Activated CD8-positive, alpha-beta memory T cell treated with anti-CD3 and anti-CD28 coated beads for 36 hours (primary cell): ENCODE measurements around the gene ABLIM3. TPM values are rescaled to one million over a fixed set of nuclear protein-coding genes. Genes with fewer than 3 reads are reported as not detected.
"Not testable (repeated sequence)": the region's sequence is repeated elsewhere in the genome, so short reads cannot be mapped to it uniquely, and the experiment has no call there.

Experiments used
- CTCF ChIA-PET: fragments of 350-600 bp; sonication (Branson Sonifier 250); formaldehyde crosslinking; loops from one replicate; lab custom pipeline; 2021; ENCODE audit warnings: antibody characterized with exemption; lab: Charles Lee
- POLR2A ChIA-PET: fragments of 350-600 bp; sonication (Branson Sonifier 250); formaldehyde crosslinking; loops from one replicate; lab custom pipeline; 2021; ENCODE audit warnings: antibody characterized with exemption; lab: Charles Lee
- total RNA-seq, 2 experiments: library from RNA; stranded (reverse); gene quantifications; one replicate each; pipeline ENCODE4 v1.2.3, GENCODE V29; 2021

ABLIM3 gene
- total RNA-seq, 2 experiments from 2014 or later: not detected

GRCh38 chr5:149265068-149265465 is 123.8 kb downstream of the ABLIM3 start:
- POLR2A ChIA-PET: interaction anchor here (0.6 kb wide), 1 partner anchor 267 kb away, joined by 3 read pairs; no protein-coding TSS in a partner anchor

GRCh38 chr5:149265597-149265996 is 124.3 kb downstream of the ABLIM3 start:
- ChIA-PET CTCF (interaction anchor here (1.5 to 2.8 kb wide), 2 partner anchors 125 to 129 kb away, joined by 3 to 12 read pairs; partner anchors contain the start of gene ABLIM3), POLR2A (no interaction called here)

More at GRCh38 chr5:149265068-149265465, 123.8 kb downstream of the ABLIM3 start:
- CTCF ChIA-PET: interaction anchor here (1.5 to 2.8 kb wide), 2 partner anchors 124 to 128 kb away, joined by 3 to 12 read pairs; partner anchors contain the start of gene ABLIM3

GRCh38 chr5:149267241-149267973 is 126.1 kb downstream of the ABLIM3 start:
- POLR2A ChIA-PET: no interaction called here
- CTCF ChIA-PET: interaction anchor here (0.8 to 3.0 kb wide), 3 partner anchors 15 to 127 kb away, joined by 3 to 14 read pairs (median 12); partner anchors contain the start of gene ABLIM3

GRCh38 chr5:149268928-149269557 is 127.8 kb downstream of the ABLIM3 start:
- ChIA-PET CTCF (interaction anchor here (1.0 to 3.0 kb wide), 4 partner anchors 21 to 131 kb away, joined by 3 to 14 read pairs (median 4); partner anchors contain the start of gene ABLIM3), POLR2A (interaction anchor here (0.5 kb wide), 1 partner anchor 99 kb away, joined by 7 read pairs; no protein-coding TSS in a partner anchor)

- CTCF ChIA-PET: no interaction called here
- POLR2A ChIA-PET: no interaction called here
These were observed 130.0 kb downstream of the ABLIM3 start for GRCh38 chr5:149271195-149271715.

GRCh38 chr5:149271716-149272563 is 130.6 kb downstream of the ABLIM3 start, which contains the start of gene AFAP1L1:
Gene AFAP1L1, plus strand, starts transcription at chr5:149271859. Its CDS starts 110 bp downstream, at chr5:149271969.
- ChIA-PET POLR2A (no interaction called here), CTCF (no interaction called here)

GRCh38 chr5:149272781-149273180 is 131.5 kb downstream of the ABLIM3 start:
- POLR2A ChIA-PET, CTCF ChIA-PET: not testable (repeated sequence)

GRCh38 chr5:149273237-149273636 is 131.9 kb downstream of the ABLIM3 start:
- ChIA-PET CTCF (no interaction called here), POLR2A (no interaction called here)

- CTCF ChIA-PET: no interaction called here
- POLR2A ChIA-PET: no interaction called here
These were observed 132.7 kb downstream of the ABLIM3 start for GRCh38 chr5:149273950-149274349.

GRCh38 chr5:149274939-149275338 is 133.6 kb downstream of the ABLIM3 start:
- CTCF ChIA-PET: no interaction called here
- POLR2A ChIA-PET: no interaction called here

- ChIA-PET CTCF (no interaction called here), POLR2A (no interaction called here)
These were observed 136.5 kb downstream of the ABLIM3 start for GRCh38 chr5:149277801-149278200.

- POLR2A ChIA-PET: no interaction called here
- CTCF ChIA-PET: interaction anchor here (0.8 kb wide), 1 partner anchor 93 kb away, joined by 3 read pairs; no protein-coding TSS in a partner anchor
These were observed 137.3 kb downstream of the ABLIM3 start for GRCh38 chr5:149278451-149279210.

- ChIA-PET CTCF (interaction anchor here (0.8 kb wide), 1 partner anchor 92 kb away, joined by 3 read pairs; no protein-coding TSS in a partner anchor), POLR2A (no interaction called here)
These were observed 138.4 kb downstream of the ABLIM3 start for GRCh38 chr5:149279661-149280060.

GRCh38 chr5:149280124-149280523 is 138.8 kb downstream of the ABLIM3 start:
- POLR2A ChIA-PET: no interaction called here
- CTCF ChIA-PET: no interaction called here

- ChIA-PET CTCF (no interaction called here), POLR2A (no interaction called here)
These were observed 139.5 kb downstream of the ABLIM3 start for GRCh38 chr5:149280802-149281201.

GRCh38 chr5:149282027-149282965 is 141.0 kb downstream of the ABLIM3 start:
- POLR2A ChIA-PET: interaction anchor here (0.6 kb wide), 1 partner anchor 164 kb away, joined by 4 read pairs; no protein-coding TSS in a partner anchor
- CTCF ChIA-PET: interaction anchor here (1.0 kb wide), 1 partner anchor 14 kb away, joined by 3 read pairs; no protein-coding TSS in a partner anchor

GRCh38 chr5:149282966-149283332 is 141.7 kb downstream of the ABLIM3 start:
- POLR2A ChIA-PET: no interaction called here
- CTCF ChIA-PET: interaction anchor here (1.0 kb wide), 1 partner anchor 15 kb away, joined by 3 read pairs; no protein-coding TSS in a partner anchor
